OCI-LY1 (cell line): ENCODE measurements around the gene DOK4.

Source experiments
- H2AFZ ChIP-seq: fragments of 200-600 bp; sonication (generic), shearing (Covaris generic); 2 replicates; pipeline ENCODE4 v1.6.0; 2014; ENCODE audit warnings: antibody characterized with exemption, mild to moderate bottlenecking, low read length
- H3F3A ChIP-seq: fragments of 200-600 bp; sonication (generic), shearing (Covaris generic); 2 replicates; pipeline ENCODE4 v1.6.0; 2014; ENCODE audit warnings: mild to moderate bottlenecking, antibody characterized with exemption, low read length, moderate library complexity; ENCODE audit not compliant: insufficient read depth
- H3K27ac ChIP-seq: fragments of 200-600 bp; sonication (generic); 2 replicates; pipeline ENCODE4 v1.5.1; 2014; ENCODE audit warnings: low read length, mixed run types, mild to moderate bottlenecking, low read depth; ENCODE audit not compliant: poor library complexity, severe bottlenecking
- H3K27me3 ChIP-seq: fragments of 200-600 bp; sonication (generic); 2 replicates; pipeline ENCODE4 v1.6.0; 2014; ENCODE audit warnings: antibody characterized with exemption, mild to moderate bottlenecking, low read length, moderate library complexity; ENCODE audit not compliant: insufficient read depth
- H3K36me3 ChIP-seq: fragments of 200-600 bp; sonication (generic); 2 replicates; pipeline ENCODE4 v1.6.1; 2014; ENCODE audit warnings: mild to moderate bottlenecking, antibody characterized with exemption, low read length, moderate library complexity, mixed read lengths; ENCODE audit not compliant: insufficient read depth
- H3K4me1 ChIP-seq: fragments of 200-600 bp; sonication (generic); 2 replicates; pipeline ENCODE4 v1.5.1; 2014; ENCODE audit warnings: mild to moderate bottlenecking, low read length, moderate library complexity; ENCODE audit not compliant: insufficient read depth, severe bottlenecking
- H3K4me2 ChIP-seq: fragments of 200-600 bp; sonication (generic), shearing (Covaris generic); 2 replicates; pipeline ENCODE4 v1.6.1; 2014; ENCODE audit warnings: low read length
- H3K4me3 ChIP-seq: fragments of 200-600 bp; sonication (generic); 2 replicates; pipeline ENCODE4 v1.5.1; 2014; ENCODE audit warnings: low read length, low read depth, mild to moderate bottlenecking, mixed read lengths; ENCODE audit not compliant: poor library complexity, severe bottlenecking
- H3K79me2 ChIP-seq: fragments of 200-600 bp; shearing (Covaris generic); 2 replicates; pipeline ENCODE4 v1.6.1; 2016; ENCODE audit warnings: mixed run types, low read length, mixed read lengths; ENCODE audit not compliant: insufficient read depth
- H3K9ac ChIP-seq: fragments of 200-600 bp; sonication (generic), shearing (Covaris generic); 2 replicates; pipeline ENCODE4 v1.6.1; 2014; ENCODE audit warnings: mild to moderate bottlenecking, low read length, mixed read lengths
- H3K9me2 ChIP-seq: fragments of 200-600 bp; sonication (generic), shearing (Covaris generic); 2 replicates; pipeline ENCODE4 v1.6.1; 2014; ENCODE audit warnings: low read depth, mild to moderate bottlenecking, low read length, mixed read lengths
- H3K9me3 ChIP-seq: fragments of 200-600 bp; shearing (Covaris generic); 2 replicates; pipeline ENCODE4 v1.6.1; 2014; ENCODE audit warnings: low read length, mixed read lengths
- H4K20me1 ChIP-seq: fragments of 200-600 bp; sonication (generic), shearing (Covaris generic); 2 replicates; pipeline ENCODE4 v1.6.0; 2016; ENCODE audit warnings: mild to moderate bottlenecking, low read length; ENCODE audit not compliant: insufficient read depth
- CTCF ChIP-seq: fragments of 200-600 bp; sonication (generic), shearing (Covaris generic); IDR thresholded peaks from 2 replicates; pipeline ENCODE4 v1.5.1; 2017; ENCODE audit warnings: mild to moderate bottlenecking, antibody characterized with exemption, low read length, moderate library complexity, mixed read lengths
- EZH2 ChIP-seq: fragments of 200-600 bp; sonication (generic), shearing (Covaris generic); IDR thresholded peaks from 2 replicates; pipeline ENCODE4 v1.8.0; 2017; ENCODE audit warnings: borderline replicate concordance, mixed run types, mild to moderate bottlenecking, antibody characterized with exemption, low read length, moderate library complexity, mixed read lengths

DOK4 gene

GRCh38 chr16:57471209-57471608 is 15.1 kb downstream of the DOK4 start:
- Histone ChIP-seq H3K4me2 (no peak overlapping the region), H3K9me2 (no peaks in the 10 kb centered on the region), H3F3A (no peaks in the 10 kb centered on the region), H3K79me2 (no peaks in the 10 kb centered on the region), H3K27ac (no peak overlapping the region), H2AFZ (no peak overlapping the region), H3K9ac (no peak overlapping the region), H3K4me1 (no peaks in the 10 kb centered on the region), H3K4me3 (no peak overlapping the region), H3K9me3 (no peaks in the 10 kb centered on the region), H3K27me3 (no peaks in the 10 kb centered on the region), H4K20me1 (no peaks in the 10 kb centered on the region), H3K36me3 (peaks cover 46% of the 10 kb centered on the region)
- TF ChIP-seq CTCF (no peak), EZH2 (no peak)

GRCh38 chr16:57470711-57471110 is 15.6 kb downstream of the DOK4 start:
- Histone ChIP-seq H3K36me3 (peaks cover 51% of the 10 kb centered on the region), H3K27ac (no peak overlapping the region), H3F3A (no peaks in the 10 kb centered on the region), H3K79me2 (no peaks in the 10 kb centered on the region), H3K9me3 (no peaks in the 10 kb centered on the region), H3K9me2 (no peaks in the 10 kb centered on the region), H3K4me3 (no peak overlapping the region), H3K4me1 (no peaks in the 10 kb centered on the region), H4K20me1 (no peaks in the 10 kb centered on the region), H2AFZ (no peak overlapping the region), H3K9ac (no peak overlapping the region), H3K27me3 (no peaks in the 10 kb centered on the region), H3K4me2 (no peak overlapping the region)
- TF ChIP-seq CTCF (no peak), EZH2 (no peak)

GRCh38 chr16:57469917-57470470 is 16.3 kb downstream of the DOK4 start:
- Histone ChIP-seq H3K4me2 (no peak overlapping the region), H3K27me3 (no peaks in the 10 kb centered on the region), H2AFZ (no peak overlapping the region), H3K27ac (no peak overlapping the region), H3F3A (no peaks in the 10 kb centered on the region), H3K9me3 (no peaks in the 10 kb centered on the region), H4K20me1 (no peaks in the 10 kb centered on the region), H3K9me2 (no peaks in the 10 kb centered on the region), H3K4me1 (no peaks in the 10 kb centered on the region), H3K4me3 (no peak overlapping the region), H3K36me3 (peaks cover 58% of the 10 kb centered on the region), H3K9ac (no peak overlapping the region), H3K79me2 (no peaks in the 10 kb centered on the region)
- TF ChIP-seq EZH2 (no peak), CTCF (no peak)
